GM19328 (cell line): ENCODE results near the gene C3orf80.
A peak's percentile ranks its signal among the peaks of the same experiment; 100 is the strongest.
"Not testable (repeated sequence)": the region's sequence is repeated elsewhere in the genome, so short reads cannot be mapped to it uniquely, and the experiment has no call there.

Experiments used
- ATAC-seq: cut with Tn5 transposase; IDR thresholded peaks from one replicate; pipeline ENCODE4 v1.9.1; 2021; ENCODE audit warnings: mild to moderate bottlenecking, moderate library complexity; ENCODE audit not compliant: unreplicated experiment

Gene C3orf80

DNA sequence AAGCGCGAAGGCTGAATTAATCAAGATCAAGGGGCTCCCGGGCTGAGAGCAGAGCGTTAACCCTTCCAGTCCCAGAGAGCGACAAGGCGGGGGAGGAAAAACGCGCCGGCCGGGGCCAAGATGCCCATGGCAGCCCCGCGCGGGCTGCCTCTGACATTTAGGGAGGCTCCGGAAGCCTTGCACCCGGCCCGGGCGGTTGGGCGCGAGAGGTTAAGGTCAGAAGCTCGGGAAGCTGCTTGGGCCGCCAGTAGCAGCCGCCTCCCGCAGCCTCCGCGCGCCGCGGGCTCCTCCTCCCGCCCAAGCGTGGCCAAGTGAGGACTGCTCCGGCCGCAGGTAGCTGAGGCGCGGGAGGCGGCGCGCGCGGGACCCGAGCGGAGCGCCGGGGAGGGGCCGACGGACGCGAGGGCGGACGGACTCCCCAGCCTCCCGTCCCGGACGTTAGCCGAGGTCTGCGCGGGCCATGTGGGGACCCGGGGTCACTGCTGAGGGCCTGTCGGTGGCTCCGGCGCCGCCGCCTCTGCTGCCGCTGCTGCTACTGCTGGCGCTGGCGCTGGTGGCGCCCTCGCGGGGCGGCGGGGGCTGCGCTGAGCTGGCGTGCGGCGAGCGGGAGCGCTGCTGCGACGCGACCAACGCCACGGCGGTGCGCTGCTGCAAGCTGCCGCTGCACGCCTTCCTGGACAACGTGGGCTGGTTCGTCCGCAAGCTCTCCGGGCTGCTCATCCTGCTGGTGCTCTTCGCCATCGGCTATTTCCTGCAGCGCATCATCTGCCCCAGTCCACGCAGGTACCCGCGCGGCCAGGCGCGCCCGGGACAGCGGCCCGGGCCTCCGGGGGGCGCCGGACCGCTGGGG, at the start of gene C3orf80:
Gene C3orf80, plus strand, starts transcription at position 247 of the 850 bp plus-strand sequence. Its CDS starts 214 bp downstream, at position 461.
- ATAC-seq = peak; percentile 67

DNA sequence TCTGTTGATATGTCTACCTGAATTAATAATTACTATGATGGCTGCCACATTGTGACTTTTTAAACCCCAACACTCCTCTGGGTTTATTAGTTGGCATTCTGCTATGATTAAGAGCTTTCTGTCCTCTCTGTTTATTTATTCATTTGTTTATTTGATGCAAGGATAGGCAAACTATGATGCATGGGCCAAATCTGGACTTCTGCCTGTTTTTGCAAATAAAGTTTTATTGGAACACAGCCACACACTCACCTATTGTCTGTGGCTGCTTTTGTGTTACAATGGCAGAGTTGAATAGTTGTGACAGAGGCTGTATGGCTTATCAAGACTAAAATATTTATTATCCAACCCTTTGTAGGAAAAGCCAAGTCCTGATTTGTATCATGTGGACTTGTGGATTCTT, 48.3 kb upstream of the C3orf80 start:
- no peak for ATAC-seq

DNA sequence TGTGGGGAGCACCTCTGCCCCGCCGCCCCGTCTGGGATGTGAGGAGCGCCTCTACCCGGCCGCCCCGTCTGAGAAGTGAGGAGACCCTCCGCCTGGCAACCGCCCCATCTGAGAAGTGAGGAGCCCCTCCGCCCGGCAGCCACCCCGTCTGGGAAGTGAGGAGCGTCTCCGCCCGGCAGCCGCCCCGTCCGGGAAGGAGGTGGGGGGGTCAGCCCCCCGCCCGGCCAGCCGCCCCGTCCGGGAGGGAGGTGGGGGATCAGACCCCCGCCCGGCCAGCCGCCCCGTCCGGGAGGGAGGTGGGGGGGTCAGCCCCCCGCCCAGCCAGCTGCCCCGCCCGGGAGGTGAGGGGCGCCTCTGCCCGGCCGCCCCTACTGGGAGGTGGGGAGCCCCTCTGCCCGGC, 46.6 kb upstream of the C3orf80 start:
- not testable (repeated sequence) for ATAC-seq

DNA sequence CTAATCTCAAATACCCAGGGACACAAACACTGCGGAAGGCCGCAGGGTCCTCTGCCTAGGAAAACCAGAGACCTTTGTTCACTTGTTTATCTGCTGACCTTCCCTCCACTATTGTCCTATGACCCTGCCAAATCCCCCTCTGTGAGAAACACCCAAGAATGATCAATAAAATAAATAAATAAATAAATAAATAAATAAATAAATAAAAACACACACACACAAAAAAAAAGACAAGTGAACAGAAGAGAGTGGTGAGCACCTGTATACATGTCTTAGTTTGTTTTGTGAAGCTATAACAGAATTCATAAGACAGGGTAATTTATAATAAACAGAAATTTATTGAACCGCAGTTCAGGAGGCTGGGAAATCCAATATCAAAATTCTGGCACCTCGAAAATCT, 45.8 kb upstream of the C3orf80 start:
- not testable (repeated sequence) for ATAC-seq

DNA sequence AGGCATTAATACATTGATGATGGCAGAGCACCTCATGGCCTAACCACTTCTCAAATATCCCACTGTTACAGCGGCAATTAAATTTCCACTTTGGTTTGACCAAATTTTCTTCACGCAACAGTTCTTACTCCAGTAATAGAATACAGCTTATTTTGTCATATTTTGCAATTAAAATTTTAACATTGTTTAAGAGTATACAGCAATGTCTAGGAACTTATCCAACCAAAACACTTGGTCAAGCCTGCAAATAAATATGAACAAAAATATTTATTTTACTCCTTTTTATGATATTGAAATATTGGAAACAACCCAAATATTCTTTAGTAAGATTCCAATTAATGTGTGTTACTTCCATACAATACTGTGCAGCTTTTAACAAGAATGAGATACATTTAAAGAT, 45.3 kb upstream of the C3orf80 start:
- no peak for ATAC-seq

DNA sequence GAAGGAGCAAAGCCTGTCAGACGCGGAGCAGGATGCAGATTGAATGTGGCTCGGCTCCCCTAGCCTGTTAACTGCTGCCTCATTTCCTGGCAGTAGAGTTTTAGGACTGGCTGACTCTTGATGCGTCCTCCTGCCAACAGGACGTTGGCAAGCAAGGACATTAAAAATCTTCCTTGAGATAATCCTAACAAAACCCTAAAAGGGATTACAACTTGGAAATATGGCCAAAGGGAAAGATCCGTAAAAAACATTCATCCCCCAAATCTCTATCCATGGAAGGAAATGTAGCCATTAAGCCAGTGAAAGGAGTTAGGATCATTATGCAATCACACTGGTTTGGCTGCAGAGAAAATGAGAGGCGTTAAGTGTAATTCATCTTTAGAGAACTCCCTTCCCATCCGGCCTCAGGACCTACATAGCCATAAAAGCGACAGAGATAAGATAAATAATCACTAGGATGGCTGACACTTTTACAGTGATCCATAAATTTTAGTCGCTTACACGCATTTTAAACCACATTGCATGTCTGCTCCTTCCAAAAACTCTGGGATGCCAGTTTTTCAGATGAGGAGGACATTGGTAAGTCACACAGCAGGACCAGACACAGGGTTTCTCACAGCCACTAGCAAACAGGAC, 44.5 kb upstream of the C3orf80 start:
- no peak for ATAC-seq

DNA sequence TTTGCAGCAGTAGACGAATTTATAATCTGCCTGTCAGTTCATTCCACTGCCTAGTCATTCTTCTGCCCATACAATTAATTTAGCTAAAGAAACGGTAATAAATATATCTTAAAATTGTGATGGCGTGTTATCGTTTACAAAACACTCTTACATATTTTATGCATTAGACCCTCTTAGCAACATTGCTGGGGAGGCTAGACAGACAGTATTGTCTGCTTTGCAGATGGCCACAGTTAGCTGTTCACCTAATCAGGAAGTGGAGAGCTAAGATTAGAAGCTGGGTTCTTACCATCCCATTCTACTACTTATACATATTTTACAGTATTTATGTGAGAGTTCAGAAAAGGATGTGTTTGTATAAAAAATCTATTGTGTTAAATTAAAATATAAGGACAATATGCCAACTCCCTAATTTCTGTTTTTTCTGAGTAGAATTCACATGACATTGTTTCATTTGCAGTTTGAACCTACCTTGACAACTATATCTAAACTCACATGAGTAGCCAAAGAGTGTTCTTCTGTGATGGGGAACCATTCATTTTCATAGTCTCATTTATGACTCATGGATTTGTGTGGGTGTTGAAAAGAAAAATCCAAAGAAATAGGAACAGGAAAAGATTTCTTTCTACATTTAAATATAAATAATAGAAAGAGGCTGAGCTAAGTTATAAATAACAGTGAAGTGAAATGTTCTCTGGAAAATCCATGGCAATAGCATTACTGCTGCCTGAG, 41.7 kb upstream of the C3orf80 start:
- no peak for ATAC-seq

DNA sequence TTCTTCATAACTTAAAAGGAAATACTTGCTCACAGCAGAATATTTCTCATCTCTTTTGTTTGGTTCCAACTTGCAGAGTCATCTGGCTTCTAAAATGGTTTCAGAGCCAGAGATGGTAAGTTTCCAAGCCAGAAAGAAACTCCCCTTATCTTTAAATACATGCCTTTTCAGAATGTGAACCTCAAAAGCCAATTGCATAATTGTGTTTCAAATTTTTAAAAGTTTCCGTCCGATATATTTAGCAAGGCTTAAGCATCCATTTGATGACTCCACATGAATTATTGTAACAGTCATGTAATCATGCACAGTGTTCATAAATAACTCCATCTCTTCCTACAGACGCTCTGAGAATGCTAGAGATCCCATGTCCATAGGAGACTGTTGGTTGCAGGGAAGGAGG, 40.6 kb upstream of the C3orf80 start:
- no peak for ATAC-seq

DNA sequence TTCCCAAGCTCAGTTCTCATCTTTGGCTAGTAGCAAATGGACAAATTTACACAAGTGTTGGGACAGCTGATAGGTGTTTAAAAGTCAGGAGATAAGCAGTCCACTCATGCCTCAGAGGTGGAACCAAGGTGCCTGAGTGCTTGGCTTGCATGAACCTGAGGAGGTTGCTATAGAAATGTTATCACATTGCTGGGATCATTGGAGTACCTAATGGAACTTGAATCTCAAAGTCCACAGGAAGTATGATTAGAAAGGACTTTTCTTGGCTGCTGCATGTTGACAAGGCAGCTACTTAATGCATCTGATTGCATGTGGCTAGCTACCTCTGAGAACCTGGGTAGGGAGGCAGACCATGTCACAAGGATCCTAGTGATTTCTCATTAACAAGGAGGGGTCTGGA, 39.5 kb upstream of the C3orf80 start:
- ATAC-seq = no peak

DNA sequence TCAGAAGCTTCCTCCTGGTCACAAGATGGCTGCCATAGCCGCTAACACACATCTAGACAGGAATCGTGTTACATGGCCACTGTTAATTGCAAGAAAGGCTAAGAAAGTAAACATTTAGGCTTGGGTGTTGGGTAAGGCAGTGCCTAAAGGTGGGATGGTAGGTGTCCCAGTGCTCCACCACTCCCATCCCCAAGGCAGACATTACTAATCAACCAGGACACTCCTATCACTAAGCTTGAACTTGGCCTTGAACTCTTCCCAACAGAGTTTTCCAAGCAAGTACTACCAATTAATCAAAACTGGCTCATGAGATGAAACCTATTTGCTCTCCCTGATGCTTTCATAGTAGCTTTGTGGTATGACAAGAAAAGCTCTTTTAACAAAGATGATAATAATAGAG, 37.9 kb upstream of the C3orf80 start:
- no peak for ATAC-seq

DNA sequence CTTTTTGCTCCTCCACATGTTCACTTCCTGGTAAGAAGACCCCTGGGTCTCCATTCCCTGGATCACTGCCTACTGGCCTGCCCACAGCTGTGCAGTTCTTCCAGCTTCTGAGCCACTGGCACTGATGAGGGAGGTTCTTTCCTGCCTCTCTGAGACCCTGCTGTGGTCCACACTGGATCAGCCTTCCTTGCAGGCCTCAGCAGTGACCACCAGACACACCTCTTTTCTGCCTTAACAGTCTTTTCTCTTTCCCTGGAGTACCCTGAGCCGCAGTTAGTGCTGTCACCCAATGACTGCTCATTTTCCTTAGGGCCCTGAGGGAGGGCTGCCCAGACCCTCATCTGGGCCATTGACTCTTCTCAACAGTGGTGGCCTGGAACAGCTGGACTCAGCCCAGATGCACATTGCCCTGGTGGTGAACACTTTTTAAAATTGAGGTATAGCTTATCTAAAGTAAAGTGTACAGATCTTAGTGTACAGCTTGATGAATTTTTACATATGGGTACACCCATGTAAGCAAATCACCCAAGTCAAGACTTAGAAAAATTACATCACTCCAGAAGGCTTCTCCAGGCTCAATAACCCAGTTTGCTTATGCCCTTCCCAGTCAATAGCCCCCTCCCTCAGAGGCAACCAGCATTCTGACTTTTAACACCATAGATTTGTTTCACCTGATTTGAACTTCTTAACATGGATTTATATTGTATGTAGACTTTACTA, 32.8 kb upstream of the C3orf80 start:
- no peak for ATAC-seq

DNA sequence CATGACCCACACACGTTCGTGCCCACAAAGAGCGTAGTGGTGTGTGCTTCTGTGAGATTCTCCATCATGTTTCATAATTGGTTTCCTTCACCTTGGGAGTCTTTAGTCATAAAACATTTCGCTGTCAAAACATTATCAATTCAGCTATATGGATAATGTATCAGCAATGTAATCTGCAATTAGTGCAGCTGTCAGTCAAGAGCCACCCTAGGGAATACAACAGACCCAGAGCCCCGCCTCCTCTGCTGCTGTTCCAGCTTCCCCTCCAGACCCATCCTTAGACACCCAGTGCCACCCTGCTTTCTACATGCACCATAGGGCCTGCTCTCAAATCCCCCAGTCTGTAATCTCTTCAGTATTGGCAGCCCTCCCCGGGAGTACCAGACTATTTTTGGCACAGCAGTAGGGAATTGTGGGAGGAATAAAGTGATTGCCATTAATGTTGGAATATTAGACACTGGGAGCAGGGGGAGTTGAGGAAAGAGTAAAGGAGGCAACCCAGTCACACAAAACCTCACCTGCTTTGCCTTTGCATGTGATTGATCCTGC, 31.5 kb upstream of the C3orf80 start:
- no peak for ATAC-seq

DNA sequence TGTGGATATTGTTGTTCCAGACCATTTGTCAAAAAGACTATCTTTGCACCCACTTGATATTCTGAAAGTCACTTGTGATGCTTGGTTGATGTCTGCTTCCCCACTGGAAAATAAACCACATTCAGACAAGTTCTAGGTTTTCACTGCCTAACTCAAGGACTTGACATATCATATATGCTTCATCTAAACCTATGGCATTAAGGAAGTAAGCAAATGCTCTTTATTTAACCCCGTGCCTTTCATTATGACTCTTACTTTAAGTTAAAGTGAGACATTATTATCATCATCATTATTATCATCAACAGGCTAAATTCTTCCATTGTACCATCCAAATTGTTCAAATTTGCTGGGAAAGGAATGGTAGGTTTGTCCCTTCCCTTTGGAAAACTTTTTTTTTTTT, 30.8 kb upstream of the C3orf80 start:
- no peak for ATAC-seq

DNA sequence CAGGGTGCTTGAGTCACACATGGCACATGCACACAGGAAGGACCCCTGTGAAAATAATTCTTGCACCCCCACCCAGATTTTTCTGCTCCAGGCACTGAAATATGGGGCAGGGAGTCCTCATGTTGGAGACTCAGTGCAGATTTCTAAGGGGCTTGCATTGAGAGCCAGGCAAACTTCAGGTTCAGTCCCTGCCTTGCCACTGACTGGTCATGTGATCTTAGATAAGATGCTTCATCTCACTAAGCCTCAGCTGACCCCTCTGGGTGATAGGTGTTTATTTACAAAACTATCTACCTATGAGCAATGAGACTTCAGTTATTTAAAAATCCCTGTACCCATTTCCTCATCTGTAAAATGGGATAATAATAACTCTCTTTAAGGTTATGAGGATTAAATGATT, 30.1 kb upstream of the C3orf80 start:
- ATAC-seq = no peak

DNA sequence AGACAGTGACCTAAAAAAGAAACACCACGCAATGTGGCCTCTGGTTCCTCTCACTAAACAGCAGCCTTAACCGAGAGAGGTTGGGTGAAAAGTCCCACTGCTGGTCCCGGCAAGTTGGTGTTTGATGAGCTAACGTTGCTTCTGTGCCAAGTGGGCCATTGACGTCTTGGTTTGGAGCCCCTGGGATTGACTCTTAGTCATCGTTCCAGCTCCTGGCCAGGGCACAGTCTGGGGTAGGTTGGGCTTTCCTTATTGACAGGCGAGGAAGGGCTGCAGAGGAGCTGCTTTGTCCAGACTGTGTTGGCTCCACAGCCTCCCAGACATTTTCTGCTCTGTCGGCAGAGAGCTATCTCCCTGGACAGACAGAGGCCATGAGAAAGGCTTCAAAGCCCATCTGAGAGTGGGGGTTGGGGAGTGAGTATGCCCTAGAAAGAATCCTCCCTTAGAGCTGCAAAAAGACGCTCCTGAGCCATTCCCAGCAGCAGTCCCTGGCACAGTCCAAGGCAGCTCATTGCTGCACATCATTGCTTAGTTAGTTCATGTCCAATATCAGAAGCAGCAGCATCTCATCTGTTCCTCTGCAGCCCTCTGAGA, 28.6 kb upstream of the C3orf80 start:
- ATAC-seq = no peak

DNA sequence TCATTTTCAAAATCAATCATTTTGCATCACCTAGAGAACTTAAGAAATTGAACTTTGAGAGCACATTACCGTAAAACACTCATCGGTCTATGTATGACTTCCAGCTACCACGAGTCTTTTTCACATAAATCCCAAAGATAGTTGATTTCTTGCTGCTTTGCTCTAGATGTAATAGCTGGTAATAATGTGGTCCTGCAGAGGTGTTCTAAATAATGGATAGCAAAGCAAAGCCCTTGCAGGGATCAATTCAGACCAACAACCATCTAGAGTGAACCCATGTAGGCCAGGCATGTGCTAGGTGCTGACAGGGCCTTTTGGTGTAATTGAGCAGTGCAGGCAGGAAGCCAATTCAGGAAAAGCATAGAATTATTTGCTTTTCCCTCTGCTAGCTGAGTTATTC, 26.1 kb upstream of the C3orf80 start:
- no peak for ATAC-seq

DNA sequence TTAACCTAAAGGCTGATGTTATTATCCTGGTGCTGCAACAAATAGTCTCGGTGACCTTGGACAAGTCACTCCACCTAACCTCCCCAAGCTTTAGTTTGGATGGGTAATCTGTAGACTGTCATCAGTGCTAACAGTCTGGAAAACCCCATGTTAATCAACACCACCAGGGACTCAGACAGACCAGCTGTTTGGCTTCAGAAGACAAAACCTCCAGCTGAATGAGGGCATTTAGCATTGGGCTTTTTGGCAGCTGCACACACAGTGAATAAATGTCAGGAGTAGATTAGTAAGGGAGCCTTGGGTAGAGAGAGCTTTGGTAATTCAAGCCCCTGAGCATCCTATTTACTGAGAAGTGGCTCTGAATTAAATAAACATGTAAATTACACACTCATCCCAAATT, 24.9 kb upstream of the C3orf80 start:
- no peak for ATAC-seq

DNA sequence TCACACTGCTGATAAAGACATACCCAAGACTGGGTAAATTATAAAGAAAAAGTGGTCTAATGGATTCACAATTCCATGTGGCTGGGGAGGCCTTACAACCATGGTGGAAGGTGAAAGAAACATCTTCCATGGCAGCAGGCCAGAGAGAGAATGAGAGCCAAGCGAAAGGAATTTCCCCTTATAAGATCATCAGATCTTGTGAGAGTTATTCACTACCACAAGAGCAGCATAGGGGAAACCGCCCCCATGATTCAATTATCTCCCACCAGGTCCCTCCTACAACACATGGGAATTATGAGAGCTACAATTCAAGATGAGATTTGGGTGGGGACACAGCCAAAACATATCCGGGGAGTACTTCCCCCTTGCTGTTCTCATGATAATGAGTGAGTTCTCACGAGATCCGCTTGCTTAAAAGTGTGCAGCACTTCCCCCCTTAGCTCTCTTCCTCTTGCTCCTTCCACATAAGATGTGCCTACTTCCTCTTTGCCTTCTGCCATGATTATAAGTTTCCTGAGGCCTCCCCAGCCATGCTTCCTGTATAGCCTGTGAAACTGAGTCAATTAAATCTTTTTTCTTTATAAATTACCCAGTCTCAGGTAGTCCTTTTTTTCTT, 20.7 kb upstream of the C3orf80 start:
- ATAC-seq = not testable (repeated sequence)

DNA sequence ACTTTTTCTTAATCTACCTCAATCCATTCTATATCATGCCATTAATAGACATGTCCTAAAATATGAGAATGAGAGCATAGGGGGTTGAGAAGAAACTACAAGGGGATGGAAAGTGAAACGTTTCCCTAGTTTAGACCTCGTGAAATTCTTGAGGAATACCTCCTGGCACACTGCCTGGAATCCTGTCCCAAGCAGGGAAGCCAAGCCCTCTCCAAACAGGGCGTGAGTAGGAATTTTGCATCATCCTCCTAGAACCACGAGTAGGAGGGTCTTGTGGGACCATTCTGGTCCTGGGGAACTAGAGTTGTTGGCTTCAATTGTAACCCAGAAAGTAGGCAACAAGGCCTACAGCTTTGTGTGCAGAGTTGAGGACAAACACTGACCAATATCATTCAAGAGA, 19.6 kb upstream of the C3orf80 start:
- ATAC-seq = no peak

DNA sequence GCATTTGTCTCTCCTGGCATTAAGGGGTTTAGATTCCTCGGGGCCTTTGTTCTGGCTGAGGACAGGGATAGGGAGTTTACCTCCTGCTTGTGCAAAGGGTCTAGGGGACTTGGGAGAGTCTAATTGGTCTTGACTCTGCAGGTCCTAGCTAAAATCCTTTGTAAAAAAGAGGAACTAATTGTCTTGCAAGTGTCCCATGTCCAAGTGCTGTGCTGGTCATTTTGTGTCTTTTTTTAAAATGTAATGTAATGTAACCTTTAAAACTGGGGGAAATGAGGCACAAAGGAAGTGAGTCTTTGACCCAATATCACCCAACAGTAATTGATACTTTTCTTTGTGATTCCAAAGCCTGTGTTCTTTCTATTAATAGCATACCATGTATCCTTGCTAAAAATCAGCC, 14.9 kb upstream of the C3orf80 start:
- no peak for ATAC-seq
